ENCODE data around the gene DHX32.

- TF ChIP-seq REST (IDR thresholded peaks at IDR 0.05; ENCODE audit: insufficient read depth in 1 of 2, low read depth in 2 of 2, low read length in 2 of 2) (no peak), SIN3A (IDR thresholded peaks at IDR 0.05; ENCODE audit: borderline replicate concordance, insufficient read depth, low read length) (no peak; the same call in 1 of the 2 replicates), TAF1 (IDR thresholded peaks at IDR 0.05; ENCODE audit: borderline replicate concordance, insufficient read depth, low read length) (no peak), POLR2AphosphoS5 (IDR thresholded peaks at IDR 0.05; ENCODE audit: low read depth, low read length) (no peak), FOXP2 (optimal IDR thresholded peaks at IDR 0.05; ENCODE audit: borderline replicate concordance, extremely low read depth, extremely low read length, insufficient read depth) (no peak)
Observed at GRCh38 chr10:125823663-125824251, 57.3 kb downstream of the DHX32 start.

Data from PFSK-1 (cell line).